Kidney capillary endothelial cell (primary cell): ENCODE results near the gene DPEP1.
"Not testable (repeated sequence)": the region's sequence is repeated elsewhere in the genome, so short reads cannot be mapped to it uniquely, and the experiment has no call there.

Experiments used
- DNase-seq: peaks from one replicate; pipeline ENCODE4 v3.0.0-alpha.2; 2018; ENCODE audit warnings: low spot score

The DPEP1 gene

DNA sequence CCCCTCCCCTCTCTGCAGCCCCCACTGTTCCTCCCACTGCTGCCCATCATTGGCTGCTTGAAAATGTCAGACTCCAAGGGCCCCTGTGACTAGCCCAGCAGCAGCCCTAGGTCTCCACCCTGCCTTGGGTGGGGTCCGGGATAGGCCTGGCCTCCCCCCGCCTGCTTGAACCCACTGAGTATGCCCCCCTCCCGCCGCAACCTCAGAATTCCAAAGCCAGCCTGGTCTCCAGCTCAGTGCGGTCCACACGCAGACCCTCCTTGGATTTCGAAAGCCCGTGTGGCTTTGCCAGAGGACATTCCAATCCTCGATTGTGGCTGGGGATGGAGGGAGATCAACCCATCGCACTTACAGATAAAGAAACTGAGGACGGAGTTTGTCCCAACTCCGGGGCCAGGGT, 6.4 kb downstream of the DPEP1 start:
- no peak for DNase-seq

DNA sequence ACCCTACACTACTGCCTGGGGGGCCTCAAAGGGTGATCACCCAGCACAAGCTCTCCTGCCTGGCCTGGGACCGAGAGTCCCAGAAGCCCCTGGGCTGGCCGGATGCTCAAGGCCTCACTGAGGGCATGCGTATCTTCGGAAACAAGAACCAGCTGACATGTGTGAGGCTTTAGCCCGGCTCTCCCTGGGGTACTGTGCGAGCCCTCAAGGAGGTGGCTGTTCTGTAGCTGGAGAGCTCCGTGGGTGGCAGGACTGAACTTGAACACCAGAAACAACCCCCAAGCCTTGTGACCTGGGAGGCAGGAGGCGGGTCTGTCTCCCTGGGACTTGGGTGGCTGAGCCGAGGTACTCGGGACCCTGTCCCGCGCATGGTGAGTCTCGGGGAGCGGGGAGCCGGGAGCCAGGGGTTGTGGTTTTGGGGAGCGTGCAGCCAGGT, 7.0 kb downstream of the DPEP1 start:
- no peak for DNase-seq

DNA sequence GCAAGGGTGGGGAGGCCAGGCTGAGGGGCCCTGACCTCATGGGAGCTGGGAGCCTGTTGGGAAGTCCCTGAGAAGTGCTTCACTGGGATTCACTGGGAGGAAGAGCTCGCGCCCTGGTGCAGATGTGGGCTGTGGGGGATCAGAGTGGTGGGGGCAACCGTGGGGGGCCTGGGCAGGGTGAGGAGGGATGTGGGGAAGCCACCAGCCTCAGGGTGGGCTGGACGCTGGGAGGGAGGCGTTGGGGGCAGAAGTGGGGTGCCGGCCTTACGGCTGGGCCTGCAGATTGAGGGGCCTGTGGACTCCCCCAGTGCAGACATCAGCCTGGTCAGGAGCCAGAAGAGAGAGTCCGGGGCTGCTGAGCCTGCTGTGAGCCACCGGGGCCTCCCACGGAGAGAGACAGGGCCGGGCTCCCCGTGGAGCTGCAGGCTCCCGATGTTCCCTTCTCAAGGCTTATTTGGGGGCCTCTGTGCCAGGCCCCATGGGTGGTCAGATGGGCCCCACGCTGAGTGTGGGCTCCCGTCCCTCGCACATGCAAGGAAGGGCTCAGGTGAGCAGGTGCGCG, 7.8 kb downstream of the DPEP1 start:
- DNase-seq = no peak

DNA sequence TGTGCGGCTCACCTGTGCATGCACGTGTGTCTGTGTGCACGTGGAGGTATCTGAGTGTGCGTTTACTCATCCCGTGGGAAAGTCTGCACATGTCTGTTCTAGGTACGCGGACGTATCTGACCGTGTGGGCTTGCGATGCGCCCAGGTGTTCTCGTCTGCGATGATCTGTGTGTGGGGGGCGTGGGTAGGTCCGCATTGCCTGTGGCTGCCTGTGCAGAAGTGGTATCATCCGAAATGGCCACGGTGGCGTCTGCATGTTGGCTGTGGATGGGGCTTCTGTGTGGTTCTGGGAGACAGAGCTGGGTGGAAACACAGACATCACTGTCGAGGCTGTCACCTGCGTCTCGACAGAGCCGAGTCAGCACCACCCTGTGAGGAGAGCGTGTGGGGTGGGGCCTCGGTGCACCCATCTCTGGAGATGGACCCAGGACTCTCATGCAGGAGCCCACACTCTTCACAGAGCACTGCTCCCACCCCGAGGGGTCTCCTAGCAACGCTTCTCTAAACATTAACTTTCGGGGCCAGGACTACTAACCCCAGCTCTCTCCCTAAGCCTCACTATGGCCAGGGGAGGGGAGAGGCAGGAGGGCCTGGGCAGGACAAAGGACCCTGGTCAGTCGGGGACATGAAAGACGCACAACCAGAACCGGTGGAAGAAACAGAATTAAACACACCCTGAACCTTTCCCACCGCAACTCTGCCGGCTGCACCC, 8.4 kb downstream of the DPEP1 start:
- no peak for DNase-seq

DNA sequence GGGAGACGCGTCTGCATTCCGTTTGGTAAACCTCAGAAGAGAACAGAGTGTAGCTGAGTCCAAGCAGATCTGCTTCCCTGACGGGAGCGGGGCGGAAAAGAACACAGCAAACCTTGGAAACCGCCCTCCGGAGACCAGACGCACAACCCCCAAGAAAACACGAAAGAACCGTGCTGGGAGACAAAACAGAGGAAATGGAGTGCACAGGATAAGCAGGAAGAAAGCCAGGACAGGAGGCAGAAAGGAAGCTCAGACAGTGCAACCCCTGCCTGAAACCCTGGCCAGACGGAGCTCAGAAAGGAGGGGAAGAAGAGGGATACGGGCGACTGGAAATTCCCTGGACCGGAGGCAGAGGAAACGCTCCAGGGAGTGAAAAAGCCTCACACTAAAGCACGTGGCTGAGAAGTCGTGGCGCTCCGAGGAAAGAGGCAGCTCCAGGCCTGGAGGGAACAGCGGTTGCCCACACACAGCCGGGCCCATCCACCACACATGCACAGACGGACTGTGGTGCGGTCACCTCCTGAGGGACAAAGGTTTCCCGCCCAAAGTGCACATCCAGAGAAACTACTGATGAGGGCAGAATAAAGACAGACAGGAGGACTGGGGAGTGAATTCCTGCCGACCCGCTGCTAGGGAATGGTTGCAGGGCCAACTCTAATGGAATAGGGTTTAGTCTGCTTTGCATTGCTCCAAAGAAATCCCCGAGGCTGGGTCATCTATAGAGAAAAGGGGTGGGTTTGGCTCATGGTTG, 10.2 kb downstream of the DPEP1 start:
- peak; percentile 26 for DNase-seq

DNA sequence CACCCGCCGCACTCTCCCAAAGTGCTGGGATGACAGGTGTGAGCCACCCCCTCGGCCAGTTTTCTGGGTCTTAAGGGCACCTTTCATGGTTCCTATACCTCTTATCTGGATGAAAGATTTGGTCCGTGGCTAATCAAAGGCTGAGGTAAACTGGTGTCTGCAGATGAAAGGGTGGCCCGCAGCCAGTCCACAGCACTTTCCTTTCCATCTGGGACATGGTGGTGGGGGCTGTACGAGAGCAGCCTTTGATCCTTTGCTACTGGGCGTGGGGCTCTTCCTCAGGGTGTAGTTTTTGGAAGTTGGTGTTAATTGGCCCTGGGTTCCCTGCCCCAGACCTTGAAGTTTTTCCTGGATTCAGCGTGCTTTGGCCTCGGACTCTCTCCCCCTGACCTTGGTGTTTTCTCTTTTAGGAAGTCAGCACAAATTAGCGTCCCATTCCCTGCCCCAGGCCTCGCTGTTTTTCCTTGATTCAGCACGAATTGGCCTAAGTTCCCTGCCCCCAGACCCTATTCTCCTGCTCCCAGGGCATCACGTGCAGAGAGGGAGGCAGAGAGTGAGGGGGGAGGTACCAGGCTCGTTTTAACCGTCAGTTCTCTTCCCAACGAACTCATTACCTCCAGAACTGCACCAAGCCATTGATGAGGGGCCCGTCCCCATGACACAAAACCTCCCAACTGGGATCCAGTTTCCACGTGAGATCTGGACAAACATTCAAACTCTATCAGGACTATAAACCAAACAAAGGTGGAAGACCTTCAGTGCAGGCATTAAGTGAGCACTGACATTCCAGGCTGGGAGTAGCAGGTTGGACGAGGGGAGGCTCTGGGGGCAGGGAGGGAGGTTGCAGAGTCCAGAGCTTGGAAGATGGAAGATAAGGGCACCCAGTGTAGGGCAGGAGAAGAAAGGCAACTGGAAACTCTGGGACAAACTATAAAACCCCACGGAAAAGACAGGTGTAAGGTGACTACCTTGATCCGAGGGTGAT, 11.6 kb downstream of the DPEP1 start:
- DNase-seq = no peak

DNA sequence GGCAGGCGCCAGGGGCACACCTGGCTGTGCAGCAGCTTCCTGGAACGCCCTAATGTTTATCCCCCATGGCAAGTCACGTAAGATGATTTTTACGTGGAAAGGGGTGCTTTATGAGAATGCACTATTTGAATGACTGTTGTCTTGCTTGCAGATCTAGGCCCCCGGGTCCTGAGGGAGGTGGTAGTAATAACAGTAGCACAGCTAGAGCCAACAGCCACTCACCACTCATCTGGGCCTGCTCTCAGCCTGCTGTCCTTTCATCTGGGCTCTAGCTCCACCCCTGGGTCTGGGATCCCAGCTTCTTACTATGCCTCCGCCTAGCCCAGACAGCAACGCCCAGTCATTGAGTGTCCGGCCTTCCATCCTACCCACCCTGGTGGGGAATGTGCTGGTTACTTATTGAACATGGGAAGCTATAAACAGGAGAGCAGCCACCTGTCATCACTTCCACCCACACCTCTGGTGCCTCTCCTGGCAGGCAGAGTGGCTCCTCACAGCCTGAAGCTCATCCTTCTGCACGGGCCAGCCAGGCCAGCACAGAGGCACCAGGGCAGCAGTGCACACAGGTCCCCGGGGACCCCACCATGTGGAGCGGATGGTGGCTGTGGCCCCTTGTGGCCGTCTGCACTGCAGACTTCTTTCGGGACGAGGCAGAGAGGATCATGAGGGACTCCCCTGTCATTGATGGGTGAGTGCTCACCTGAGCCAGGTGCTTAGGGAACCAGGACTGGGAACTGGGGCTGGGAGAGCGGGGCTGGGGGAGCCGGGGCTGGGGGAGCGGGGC, 16.6 kb downstream of the DPEP1 start:
- DNase-seq = no peak

DNA sequence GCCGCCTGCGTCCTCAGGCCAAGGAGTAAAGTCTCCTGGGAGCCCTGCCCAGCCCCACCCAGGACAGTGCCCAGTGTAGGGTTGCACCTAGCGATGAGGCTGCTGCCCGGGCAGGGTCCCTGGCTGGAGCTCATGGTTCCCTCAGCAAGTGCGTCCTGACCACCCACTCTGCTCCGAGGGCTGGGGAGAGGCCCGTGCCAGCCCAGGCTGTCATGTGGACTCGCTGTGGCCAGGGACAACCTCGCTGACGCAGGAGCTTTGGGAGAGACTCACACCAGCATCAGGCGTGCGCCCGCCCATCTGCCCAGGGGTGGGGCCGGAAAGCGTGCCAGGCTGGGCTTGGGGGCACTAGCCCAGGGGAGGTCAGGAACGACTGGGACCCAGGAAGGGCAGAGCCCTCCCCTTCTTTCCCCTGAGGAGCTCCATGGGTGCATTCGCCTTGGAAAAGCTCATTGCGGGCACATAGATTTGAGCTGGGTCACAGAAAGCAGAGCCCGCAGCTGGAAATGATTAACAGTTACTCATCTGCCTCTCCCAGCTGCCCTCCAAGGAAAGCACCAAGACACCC, 19.7 kb downstream of the DPEP1 start:
- no peak for DNase-seq

DNA sequence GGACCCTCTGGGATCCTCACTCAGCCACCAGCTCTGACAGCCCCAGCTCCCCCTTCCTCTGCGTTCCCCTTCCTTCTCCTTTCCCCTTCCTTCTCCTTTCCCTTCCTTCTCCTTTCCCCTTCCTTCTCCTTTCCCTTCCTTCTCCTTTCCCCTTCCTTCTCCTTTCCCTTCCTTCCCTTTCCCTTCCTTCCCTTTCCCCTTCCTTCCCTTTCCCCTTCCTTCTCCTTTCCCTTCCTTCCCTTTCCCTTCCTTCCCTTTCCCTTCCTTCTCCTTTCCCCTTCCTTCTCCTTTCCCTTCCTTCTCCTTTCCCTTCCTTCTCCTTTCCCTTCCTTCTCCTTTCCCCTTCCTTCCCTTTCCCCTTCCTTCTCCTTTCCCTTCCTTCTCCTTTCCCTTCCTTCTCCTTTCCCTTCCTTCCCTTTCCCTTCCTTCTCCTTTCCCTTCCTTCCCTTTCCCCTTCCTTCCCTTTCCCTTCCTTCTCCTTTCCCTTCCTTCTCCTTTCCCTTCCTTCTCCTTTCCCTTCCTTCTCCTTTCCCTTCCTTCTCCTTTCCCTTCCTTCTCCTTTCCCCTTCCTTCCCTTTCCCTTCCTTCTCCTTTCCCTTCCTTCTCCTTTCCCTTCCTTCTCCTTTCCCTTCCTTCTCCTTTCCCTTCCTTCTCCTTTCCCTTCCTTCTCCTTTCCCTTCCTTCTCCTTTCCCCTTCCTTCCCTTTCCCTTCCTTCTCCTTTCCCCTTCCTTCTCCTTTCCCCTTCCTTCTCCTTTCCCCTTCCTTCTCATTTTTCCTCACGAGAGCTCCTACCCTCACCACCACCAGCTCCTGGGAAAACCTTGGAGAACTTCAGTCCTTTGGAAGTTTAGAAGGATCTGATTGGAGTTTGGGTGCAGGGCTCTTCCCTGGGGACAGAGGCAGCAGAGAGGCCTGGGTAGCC, 21.3 kb downstream of the DPEP1 start:
- not testable (repeated sequence) for DNase-seq

DNA sequence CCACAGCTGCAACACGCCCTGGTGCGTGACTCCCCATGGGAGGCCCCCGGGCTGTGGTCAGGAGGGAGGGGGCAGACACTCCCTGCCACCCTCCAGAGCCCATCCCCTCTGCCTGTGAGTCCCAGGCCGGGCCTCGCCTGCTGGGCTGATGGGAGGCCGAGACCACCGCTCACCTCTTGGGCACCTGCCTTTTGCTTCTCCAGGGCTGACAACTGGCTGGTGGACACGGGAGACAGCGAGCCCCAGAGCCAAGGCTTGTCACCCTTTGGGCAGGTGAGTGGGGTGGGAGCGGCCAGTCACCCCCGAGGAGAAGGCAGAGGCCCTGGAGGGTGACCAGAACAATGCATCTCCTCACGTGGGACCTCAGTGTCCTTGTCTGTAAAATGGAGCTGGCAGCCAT, 23.2 kb downstream of the DPEP1 start:
- DNase-seq = no peak

DNA sequence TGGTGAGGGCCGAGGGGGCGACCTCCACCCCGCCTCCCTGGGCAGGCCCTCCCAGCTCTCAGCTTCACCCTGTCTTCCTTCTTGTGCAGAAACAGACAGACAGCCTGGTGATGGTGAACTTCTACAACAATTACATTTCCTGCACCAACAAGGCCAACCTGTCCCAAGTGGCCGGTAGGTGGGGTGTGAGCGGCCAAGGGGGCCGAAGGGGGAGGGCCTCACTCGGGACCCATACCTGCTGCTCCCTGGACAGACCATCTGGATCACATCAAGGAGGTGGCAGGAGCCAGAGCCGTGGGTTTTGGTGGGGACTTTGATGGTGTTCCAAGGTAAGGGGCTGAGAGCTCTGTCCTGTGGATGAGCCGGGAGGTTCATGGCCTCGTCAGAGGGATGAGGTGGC, 23.9 kb downstream of the DPEP1 start:
- DNase-seq = no peak

DNA sequence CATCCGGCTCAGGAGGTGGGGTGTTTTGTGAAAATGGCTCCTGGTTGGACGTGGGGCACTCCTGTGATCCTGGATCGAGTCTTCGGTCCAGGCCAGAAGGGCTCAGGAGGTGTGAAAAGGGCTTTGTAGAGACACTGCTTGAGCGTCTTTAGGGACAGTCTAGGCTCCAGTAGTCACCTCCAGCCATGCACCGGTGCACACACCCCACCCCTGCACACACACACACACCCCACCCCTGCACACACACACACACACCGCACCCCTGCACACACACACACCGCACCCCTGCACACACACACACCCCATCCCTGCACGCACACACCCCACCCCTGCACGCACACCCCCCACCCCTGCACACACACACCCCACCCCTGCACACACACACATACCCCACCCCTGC, 25.0 kb downstream of the DPEP1 start:
- DNase-seq = no peak

DNA sequence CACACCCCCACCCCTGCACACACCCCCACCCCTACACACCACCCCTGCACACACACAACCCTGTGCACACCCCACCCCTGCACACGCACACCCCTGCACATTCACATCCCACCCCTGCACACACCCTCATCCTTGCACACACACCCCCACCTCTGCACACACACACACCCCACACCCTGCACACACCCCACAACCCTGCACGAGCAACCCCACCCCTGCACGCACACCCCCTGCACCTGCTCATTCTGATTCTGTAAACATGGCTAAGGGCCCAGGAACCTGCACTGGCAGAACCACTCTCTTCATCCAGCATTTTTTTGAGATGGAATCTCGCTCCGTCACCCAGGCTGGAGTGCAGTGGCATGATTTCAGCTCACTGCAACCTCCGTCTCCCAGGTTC, 25.9 kb downstream of the DPEP1 start:
- no peak for DNase-seq

DNA sequence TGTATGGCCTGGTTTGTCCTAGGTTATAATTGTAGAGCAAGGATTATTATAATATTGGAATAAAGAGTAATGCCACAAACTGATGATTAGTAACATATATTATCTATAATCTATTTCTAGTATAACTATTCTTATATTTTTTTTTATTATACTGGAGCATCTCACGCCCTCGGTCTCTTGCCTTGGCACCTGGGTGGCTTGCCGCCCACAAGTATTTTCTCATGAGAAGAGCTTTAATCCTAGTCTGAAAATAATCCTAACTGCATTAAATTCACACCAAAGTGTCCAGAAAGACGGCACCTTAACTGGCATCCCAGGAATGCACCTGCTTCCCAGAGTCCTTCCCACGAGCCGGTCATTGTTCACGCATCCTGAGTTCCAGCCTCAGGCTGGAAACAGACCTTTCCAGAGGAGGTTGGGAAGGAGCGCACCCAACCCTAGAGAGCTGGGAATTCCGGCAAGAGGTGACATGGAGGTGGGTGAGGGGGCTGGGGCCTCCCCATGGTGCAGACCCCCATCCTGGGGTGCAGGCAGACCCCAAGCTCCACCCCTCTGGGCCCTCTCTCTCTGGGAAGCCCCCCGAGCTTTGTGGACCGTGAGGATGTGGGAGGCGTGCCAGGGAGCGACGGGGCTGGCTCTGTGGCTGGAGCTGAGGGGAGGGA, 28.1 kb downstream of the DPEP1 start:
- DNase-seq = no peak

DNA sequence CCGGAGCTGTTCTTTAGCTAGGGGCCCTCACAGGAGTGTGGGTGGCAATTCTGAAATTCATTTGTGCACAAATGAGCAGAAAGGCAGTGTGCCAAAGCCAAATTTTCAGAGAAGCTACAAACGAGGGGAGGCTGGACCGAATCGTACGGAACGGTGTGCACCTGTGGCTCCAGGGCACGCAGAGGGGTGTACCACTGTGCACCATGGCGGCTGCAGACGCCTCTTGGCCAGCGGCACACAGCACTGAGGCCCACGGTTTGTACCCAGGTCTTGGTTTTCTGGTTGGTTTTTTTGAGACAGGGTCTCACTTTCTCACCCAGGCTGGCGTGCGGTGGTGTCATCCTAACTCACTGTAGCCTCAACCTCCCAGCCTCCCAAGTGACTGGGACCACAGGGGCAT, 29.1 kb downstream of the DPEP1 start:
- DNase-seq = no peak

DNA sequence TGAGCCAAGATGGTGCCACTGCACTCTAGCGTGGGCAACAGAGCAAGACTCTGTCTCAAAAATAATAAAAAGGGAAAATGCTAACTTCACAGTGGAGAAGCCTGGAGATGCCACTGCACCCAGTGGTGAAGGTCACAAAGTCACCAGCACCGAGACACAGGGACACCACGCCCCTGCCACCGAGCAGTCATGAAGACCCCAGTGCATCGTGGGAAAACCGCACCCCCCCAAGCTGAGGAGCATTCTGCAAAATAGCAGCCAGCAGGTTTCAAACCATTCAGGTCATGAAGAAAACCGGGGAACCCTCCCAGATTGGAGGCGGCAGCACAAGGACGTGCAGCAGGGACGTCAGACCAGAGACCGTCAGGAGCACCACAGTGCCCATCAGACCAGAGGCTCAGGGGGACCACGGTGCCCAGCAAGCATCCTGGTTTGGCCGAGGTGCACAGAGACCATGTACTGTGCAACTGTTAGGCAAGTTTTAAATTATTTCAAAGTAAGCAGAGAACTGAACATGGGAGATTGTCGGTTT, 30.4 kb downstream of the DPEP1 start:
- DNase-seq = no peak

DNA sequence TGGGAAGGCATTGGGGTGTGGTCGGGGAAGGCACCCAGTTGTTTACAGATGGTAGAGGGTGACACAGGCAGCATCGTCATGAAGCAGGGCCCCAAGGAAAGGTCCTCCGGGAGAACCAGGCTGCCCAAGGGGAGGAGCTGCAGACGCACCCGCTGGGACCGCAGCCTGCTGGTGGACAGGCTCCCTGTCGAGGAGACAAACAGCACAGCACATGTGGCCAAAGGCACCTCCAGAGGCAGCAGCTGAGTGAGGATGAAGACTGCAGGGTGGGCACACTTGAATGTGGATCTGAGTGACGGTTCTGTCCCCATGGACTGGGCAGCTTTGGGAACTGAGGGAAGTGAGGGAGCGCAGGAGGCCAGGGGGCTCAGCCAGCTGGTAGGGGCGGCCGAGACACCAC, 31.7 kb downstream of the DPEP1 start:
- no peak for DNase-seq

DNA sequence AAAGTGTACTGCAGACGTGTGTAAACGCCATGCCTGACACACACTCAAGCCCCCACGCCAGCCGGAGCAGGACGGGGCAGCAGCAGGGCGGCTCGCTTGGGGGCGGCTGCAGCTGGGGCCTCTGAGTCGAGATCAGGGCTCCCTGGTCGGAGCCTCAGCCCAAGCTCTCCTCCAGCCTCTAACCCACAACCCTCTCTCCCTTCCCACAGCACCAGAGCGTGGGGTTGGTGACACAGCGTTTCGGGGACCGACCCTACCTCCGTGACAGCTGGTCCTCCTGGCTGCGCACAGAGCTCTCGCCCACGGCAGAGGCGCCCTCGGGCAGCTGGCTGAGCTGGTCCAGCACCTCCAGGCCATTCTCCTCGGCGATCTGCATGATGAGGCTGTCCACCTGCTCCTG, 32.8 kb downstream of the DPEP1 start:
- no peak for DNase-seq

DNA sequence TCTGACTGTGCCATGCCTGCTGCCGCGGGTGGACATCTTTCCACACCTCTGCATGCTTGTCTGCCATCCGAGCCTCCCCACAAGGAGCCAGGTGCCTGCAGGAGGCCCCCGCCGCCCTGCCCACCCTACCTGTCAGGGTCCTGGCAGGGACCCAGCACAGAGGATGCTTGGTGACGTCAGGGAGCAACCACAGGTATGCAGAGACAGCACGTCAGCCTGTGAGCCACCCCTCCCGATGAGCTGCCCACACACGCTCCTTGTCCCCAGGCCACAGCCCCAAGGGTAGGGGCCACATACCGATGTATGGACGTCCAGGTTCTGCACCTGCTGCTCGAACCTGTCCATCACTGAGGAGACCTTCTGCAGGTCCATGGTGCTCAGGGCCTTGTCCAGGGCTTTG, 33.5 kb downstream of the DPEP1 start:
- no peak for DNase-seq
